Measurements from ENCODE around the gene PDZD8. TPM values are rescaled to one million over a fixed set of nuclear protein-coding genes. Genes with fewer than 3 reads are reported as not detected.

Gene PDZD8, protein sequence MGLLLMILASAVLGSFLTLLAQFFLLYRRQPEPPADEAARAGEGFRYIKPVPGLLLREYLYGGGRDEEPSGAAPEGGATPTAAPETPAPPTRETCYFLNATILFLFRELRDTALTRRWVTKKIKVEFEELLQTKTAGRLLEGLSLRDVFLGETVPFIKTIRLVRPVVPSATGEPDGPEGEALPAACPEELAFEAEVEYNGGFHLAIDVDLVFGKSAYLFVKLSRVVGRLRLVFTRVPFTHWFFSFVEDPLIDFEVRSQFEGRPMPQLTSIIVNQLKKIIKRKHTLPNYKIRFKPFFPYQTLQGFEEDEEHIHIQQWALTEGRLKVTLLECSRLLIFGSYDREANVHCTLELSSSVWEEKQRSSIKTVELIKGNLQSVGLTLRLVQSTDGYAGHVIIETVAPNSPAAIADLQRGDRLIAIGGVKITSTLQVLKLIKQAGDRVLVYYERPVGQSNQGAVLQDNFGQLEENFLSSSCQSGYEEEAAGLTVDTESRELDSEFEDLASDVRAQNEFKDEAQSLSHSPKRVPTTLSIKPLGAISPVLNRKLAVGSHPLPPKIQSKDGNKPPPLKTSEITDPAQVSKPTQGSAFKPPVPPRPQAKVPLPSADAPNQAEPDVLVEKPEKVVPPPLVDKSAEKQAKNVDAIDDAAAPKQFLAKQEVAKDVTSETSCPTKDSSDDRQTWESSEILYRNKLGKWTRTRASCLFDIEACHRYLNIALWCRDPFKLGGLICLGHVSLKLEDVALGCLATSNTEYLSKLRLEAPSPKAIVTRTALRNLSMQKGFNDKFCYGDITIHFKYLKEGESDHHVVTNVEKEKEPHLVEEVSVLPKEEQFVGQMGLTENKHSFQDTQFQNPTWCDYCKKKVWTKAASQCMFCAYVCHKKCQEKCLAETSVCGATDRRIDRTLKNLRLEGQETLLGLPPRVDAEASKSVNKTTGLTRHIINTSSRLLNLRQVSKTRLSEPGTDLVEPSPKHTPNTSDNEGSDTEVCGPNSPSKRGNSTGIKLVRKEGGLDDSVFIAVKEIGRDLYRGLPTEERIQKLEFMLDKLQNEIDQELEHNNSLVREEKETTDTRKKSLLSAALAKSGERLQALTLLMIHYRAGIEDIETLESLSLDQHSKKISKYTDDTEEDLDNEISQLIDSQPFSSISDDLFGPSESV
- 41.9 TPM for total RNA-seq
- polyA plus RNA-seq (ENCODE audit: insufficient read depth, low read depth, low replicate concordance): 7.4 TPM
- long read RNA-seq, donor 1, full-length matches to known transcripts: 3 of 3 reads
- long read RNA-seq, donor 1, partial matches to known transcripts: 0 of 3 reads
- long read RNA-seq, donor 1, other reads (novel, unspliced or antisense): 0 of 3 reads
- long read RNA-seq, donor 2, full-length matches to known transcripts: 5 of 5 reads
- long read RNA-seq, donor 2, partial matches to known transcripts: 0 of 5 reads
- long read RNA-seq, donor 2, other reads (novel, unspliced or antisense): 0 of 5 reads
- long read RNA-seq, donor 3, full-length matches to known transcripts: 10 of 17 reads
- long read RNA-seq, donor 3, partial matches to known transcripts: 7 of 17 reads
- long read RNA-seq, donor 3, other reads (novel, unspliced or antisense): 0 of 17 reads
- long read RNA-seq, donor 4, full-length matches to known transcripts: 7 of 16 reads
- long read RNA-seq, donor 4, partial matches to known transcripts: 9 of 16 reads
- long read RNA-seq, donor 4, other reads (novel, unspliced or antisense): 0 of 16 reads
- long read RNA-seq, donor 5: 0 reads
- long read RNA-seq, donor 6: 0 reads
- long read RNA-seq, donor 7, full-length matches to known transcripts: 26 of 35 reads
- long read RNA-seq, donor 7, partial matches to known transcripts: 1 of 35 reads
- long read RNA-seq, donor 7, other reads (novel, unspliced or antisense): 8 of 35 reads
- long read RNA-seq, donor 8, full-length matches to known transcripts: 10 of 10 reads
- long read RNA-seq, donor 8, partial matches to known transcripts: 0 of 10 reads
- long read RNA-seq, donor 8, other reads (novel, unspliced or antisense): 0 of 10 reads
- long read RNA-seq, donor 9, full-length matches to known transcripts: 3 of 3 reads
- long read RNA-seq, donor 9, partial matches to known transcripts: 0 of 3 reads
- long read RNA-seq, donor 9, other reads (novel, unspliced or antisense): 0 of 3 reads
- long read RNA-seq, donor 10, full-length matches to known transcripts: 3 of 9 reads
- long read RNA-seq, donor 10, partial matches to known transcripts: 6 of 9 reads
- long read RNA-seq, donor 10, other reads (novel, unspliced or antisense): 0 of 9 reads

- Histone ChIP-seq H3K9ac (ENCODE audit: low read length in 3 of 3) (peak within 1 kb of the TSS; percentile 67 to 85 (median 78)), H3K27me3 (ENCODE audit: control insufficient read depth, insufficient read depth, low read length) (no peaks in the 10 kb centered on the region), H3K4me1 (ENCODE audit: control insufficient read depth in 2 of 3, insufficient read depth in 2 of 3, low read depth in 1 of 3, low read length in 3 of 3) (peaks cover 2 to 8% (median 3%) of the 10 kb centered on the region in 3 donors), H3K36me3 (ENCODE audit: control insufficient read depth in 2 of 3, insufficient read depth in 3 of 3, low read length in 3 of 3) (no peaks in the 10 kb centered on the region), H3K9me3 (ENCODE audit: control insufficient read depth in 2 of 3, insufficient read depth in 1 of 3, low read length in 3 of 3) (no peaks in the 10 kb centered on the region), H3K4me3 (ENCODE audit: low read length in 3 of 3) (peak within 1 kb of the TSS; percentile 80 to 96 (median 82)), H3K27ac (ENCODE audit: low read depth in 2 of 2, low read length in 2 of 2) (peak within 1 kb of the TSS; percentile 90 to 93)
- peak; percentile 96 to 99 (median 97) for DNase-seq
- intact Hi-C loops (cut with DNase I): no loop called here
- TF ChIP-seq CTCF (IDR thresholded peaks at IDR 0.05; ENCODE audit: borderline replicate concordance, extremely low read depth, insufficient read depth): no peak
- no peak for FAIRE-seq
Observed at GRCh38 chr10:117375360-117376178, at the start of gene PDZD8. PDZD8 (minus strand) TSS chr10:117375440; CDS start chr10:117375227, 213 bp downstream.

DNA sequence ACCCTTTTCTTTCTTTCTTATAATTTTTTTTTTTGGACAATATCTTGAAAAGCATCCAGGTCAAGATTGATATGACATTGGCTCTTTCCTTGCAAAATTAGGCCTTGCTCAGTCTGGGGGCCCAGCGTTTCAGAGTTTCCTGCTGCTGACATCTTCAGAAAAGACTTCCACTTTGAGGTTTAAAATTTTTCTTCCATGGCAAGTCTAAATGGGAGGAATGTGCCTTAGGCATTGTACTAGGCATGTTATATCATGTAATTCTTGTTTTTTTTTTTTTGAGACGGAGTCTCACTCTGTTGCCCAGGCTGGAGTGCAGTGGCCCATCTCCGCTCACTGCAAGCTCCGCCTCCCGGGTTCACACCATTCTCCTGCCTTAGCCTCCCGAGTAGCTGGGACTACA, 48.9 kb upstream of the PDZD8 start:
- no peak overlapping the region for H3K4me3 ChIP-seq (ENCODE audit: low read length in 3 of 3)
- no peak overlapping the region for H3K27ac ChIP-seq (ENCODE audit: low read depth in 2 of 2, low read length in 2 of 2)
- H3K9ac ChIP-seq (ENCODE audit: low read length in 3 of 3): no peak overlapping the region
- FAIRE-seq: no peak
- no peaks in the 10 kb centered on the region for H3K36me3 ChIP-seq (ENCODE audit: control insufficient read depth in 2 of 3, insufficient read depth in 3 of 3, low read length in 3 of 3)
- no peaks in the 10 kb centered on the region for H3K4me1 ChIP-seq (ENCODE audit: control insufficient read depth in 2 of 3, insufficient read depth in 2 of 3, low read depth in 1 of 3, low read length in 3 of 3)
- no peak for TF ChIP-seq CTCF (IDR thresholded peaks at IDR 0.05; ENCODE audit: borderline replicate concordance, extremely low read depth, insufficient read depth)
- DNase-seq: no peak
- intact Hi-C loops (cut with DNase I): no loop called here
- no peaks in the 10 kb centered on the region for H3K9me3 ChIP-seq (ENCODE audit: control insufficient read depth in 2 of 3, insufficient read depth in 1 of 3, low read length in 3 of 3)
- no peaks in the 10 kb centered on the region for H3K27me3 ChIP-seq (ENCODE audit: control insufficient read depth, insufficient read depth, low read length)

Measured in kidney (tissue), 22 donors.